ENCODE measurements around the gene PSMA5. TPM values are rescaled to one million over a fixed set of nuclear protein-coding genes. Genes with fewer than 3 reads are reported as not detected.

PSMA5 gene
- total and polyA plus RNA-seq, 2 donors (not counting 1 experiment from before 2014, with no cell fraction given), result 26.3 to 62.9 TPM

DNA sequence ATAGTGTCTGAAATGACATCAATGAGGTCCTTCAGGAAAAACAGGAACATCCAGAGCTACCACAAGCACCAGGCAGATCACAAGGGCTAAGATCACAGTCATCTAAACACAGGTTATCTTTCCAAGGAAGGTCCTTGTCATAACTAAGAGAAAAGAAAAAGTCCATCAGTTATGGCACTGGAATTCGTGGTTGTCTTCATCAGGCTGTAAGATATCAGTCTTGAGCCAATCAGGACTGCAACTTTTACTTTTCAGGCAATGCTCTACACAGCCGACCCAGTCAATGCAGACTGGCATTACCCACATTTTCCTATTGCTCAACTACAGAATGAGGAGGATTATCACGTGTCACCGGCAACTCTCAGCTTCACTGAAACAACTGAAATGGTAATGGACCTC is 54.9 kb downstream of the PSMA5 start:
- H3K27me3 ChIP-seq (replicated peaks in 1 of 4; ENCODE audit: control extremely low read depth in 1 of 4, control insufficient read depth in 3 of 4, insufficient read depth in 4 of 4, low read length in 3 of 4), result peaks cover 0 to 14% (median 8%) of the 10 kb centered on the region in 4 experiments
- WGBS (ENCODE audit: insufficient coverage), result 82% methylated on average over 3 of the region's 4 CpGs
- no peaks in the 10 kb centered on the region for H3K79me2 ChIP-seq (ENCODE audit: control insufficient read depth, insufficient read depth, low read length)
- no peak overlapping the region for H3K27ac ChIP-seq (ENCODE audit: low read length in 2 of 2)
- ChIA-PET CTCF (no interaction called here), POLR2A (no interaction called here)
- H3K27ac Mint-ChIP-seq, result no peak overlapping the region
- H3K4me1 ChIP-seq (ENCODE audit: control insufficient read depth in 2 of 2, insufficient read depth in 2 of 2, low read length in 2 of 2), result no peaks in the 10 kb centered on the region
- no peaks in the 10 kb centered on the region for H3K9me3 Mint-ChIP-seq (ENCODE audit: insufficient read depth)
- ATAC-seq (ENCODE audit: low read depth) (no peak), DNase-seq (no peak)
- no peaks in the 10 kb centered on the region for H3K36me3 ChIP-seq (replicated peaks in 1 of 2; ENCODE audit: control extremely low read depth in 1 of 2, control insufficient read depth in 1 of 2, extremely low read depth in 1 of 2, insufficient read depth in 2 of 2, low read length in 1 of 2)
- H4K20me1 ChIP-seq (ENCODE audit: control insufficient read depth, insufficient read depth, low read length, poor library complexity, severe bottlenecking), result no peaks in the 10 kb centered on the region
- no peak overlapping the region for H3K9ac ChIP-seq (ENCODE audit: low read length)
- no peak overlapping the region for H3K4me3 ChIP-seq (ENCODE audit: control extremely low read depth in 1 of 5, extremely low read depth in 1 of 5, insufficient read depth in 1 of 5, low read depth in 2 of 5, low read length in 4 of 5)
- intact Hi-C loops (cut with micrococcal nuclease), result no loop called here
- peaks cover 49% of the 10 kb centered on the region for H3K27me3 Mint-ChIP-seq
- TF ChIP-seq CTCF (IDR thresholded peaks at IDR 0.05) (no peak), EZH2 (IDR thresholded peaks at IDR 0.05; ENCODE audit: borderline replicate concordance, insufficient read depth, low read depth, low read length, poor library complexity, severe bottlenecking) (no peak)
- no peak overlapping the region for H3K4me3 Mint-ChIP-seq
- no peak overlapping the region for H3K4me2 ChIP-seq (replicated peaks; ENCODE audit: low read depth, low read length, poor library complexity, severe bottlenecking)
- no peak overlapping the region for H2AFZ ChIP-seq (ENCODE audit: insufficient read depth, low read depth, low read length, poor library complexity, severe bottlenecking)
- H3K9me3 ChIP-seq (ENCODE audit: control extremely low read depth in 1 of 3, control insufficient read depth in 2 of 3, insufficient read depth in 1 of 3, low read length in 2 of 3), result peaks cover 0 to 4% (median 0%) of the 10 kb centered on the region in 3 donors
- H3K4me1 Mint-ChIP-seq, result peaks cover 2% of the 10 kb centered on the region

- Histone ChIP-seq H3K27me3 (replicated peaks in 1 of 4; ENCODE audit: control extremely low read depth in 1 of 4, control insufficient read depth in 3 of 4, insufficient read depth in 4 of 4, low read length in 3 of 4) (peaks cover 0 to 14% (median 8%) of the 10 kb centered on the region in 4 experiments), H3K79me2 (ENCODE audit: control insufficient read depth, insufficient read depth, low read length) (no peaks in the 10 kb centered on the region), H4K20me1 (ENCODE audit: control insufficient read depth, insufficient read depth, low read length, poor library complexity, severe bottlenecking) (no peaks in the 10 kb centered on the region), H2AFZ (ENCODE audit: insufficient read depth, low read depth, low read length, poor library complexity, severe bottlenecking) (no peak overlapping the region), H3K9me3 (ENCODE audit: control extremely low read depth in 1 of 3, control insufficient read depth in 2 of 3, insufficient read depth in 1 of 3, low read length in 2 of 3) (peaks cover 0 to 4% (median 0%) of the 10 kb centered on the region in 3 donors), H3K4me3 (ENCODE audit: control extremely low read depth in 1 of 5, extremely low read depth in 1 of 5, insufficient read depth in 1 of 5, low read depth in 2 of 5, low read length in 4 of 5) (no peak overlapping the region), H3K4me1 (ENCODE audit: control insufficient read depth in 2 of 2, insufficient read depth in 2 of 2, low read length in 2 of 2) (no peaks in the 10 kb centered on the region), H3K4me2 (replicated peaks; ENCODE audit: low read depth, low read length, poor library complexity, severe bottlenecking) (no peak overlapping the region), H3K27ac (ENCODE audit: low read length in 2 of 2) (no peak overlapping the region), H3K36me3 (replicated peaks in 1 of 2; ENCODE audit: control extremely low read depth in 1 of 2, control insufficient read depth in 1 of 2, extremely low read depth in 1 of 2, insufficient read depth in 2 of 2, low read length in 1 of 2) (no peaks in the 10 kb centered on the region), H3K9ac (ENCODE audit: low read length) (no peak overlapping the region)
- ATAC-seq (ENCODE audit: low read depth) (no peak), DNase-seq (no peak)
- H3K4me3 Mint-ChIP-seq, result no peak overlapping the region
- intact Hi-C loops (cut with micrococcal nuclease), result no loop called here
- peaks cover 2% of the 10 kb centered on the region for H3K4me1 Mint-ChIP-seq
- no peak for TF ChIP-seq EZH2 (IDR thresholded peaks at IDR 0.05; ENCODE audit: borderline replicate concordance, insufficient read depth, low read depth, low read length, poor library complexity, severe bottlenecking)
- no peak for TF ChIP-seq CTCF (IDR thresholded peaks at IDR 0.05)
- H3K27me3 Mint-ChIP-seq, result peaks cover 51% of the 10 kb centered on the region
- no peaks in the 10 kb centered on the region for H3K9me3 Mint-ChIP-seq (ENCODE audit: insufficient read depth)
- ChIA-PET POLR2A (no interaction called here), CTCF (no interaction called here)
- H3K27ac Mint-ChIP-seq, result no peak overlapping the region
- WGBS (ENCODE audit: insufficient coverage), result 6% methylated on average over 7 of the region's 7 CpGs
Observed at GRCh38 chr1:109370712-109371340, 55.4 kb downstream of the PSMA5 start.

Data from B cell (primary cell).